Measurements from ENCODE around the gene MRPL36. TPM values are rescaled to one million over a fixed set of nuclear protein-coding genes. Genes with fewer than 3 reads are reported as not detected.

MRPL36 gene
- total RNA-seq, 1 donor from 2014 or later, result 29.4 TPM

- peak; percentile 26 for ATAC-seq
- Histone ChIP-seq H3K4me1 (no peaks in the 10 kb centered on the region), H3K9me3 (no peaks in the 10 kb centered on the region), H3K36me3 (no peaks in the 10 kb centered on the region), H3K4me3 (no peak overlapping the region), H3K27me3 (peaks cover 3% of the 10 kb centered on the region), H3K27ac (no peak overlapping the region)
- intact Hi-C loops (cut with DNase I), result no loop called here
- DNase-seq, result peak; percentile 62
- TF ChIP-seq CTCF (IDR thresholded peaks at IDR 0.05), result no peak
These were observed 22.1 kb downstream of the MRPL36 start for GRCh38 chr5:1777281-1778137.

GRCh38 chr5:1776831-1777230 lies 22.8 kb downstream of the MRPL36 start:
- intact Hi-C loops (cut with DNase I), result no loop called here
- DNase-seq (no peak), ATAC-seq (peak; percentile 12)
- H3K36me3 ChIP-seq, result no peaks in the 10 kb centered on the region
- H3K27ac ChIP-seq, result no peak overlapping the region
- H3K27me3 ChIP-seq, result peaks cover 3% of the 10 kb centered on the region
- H3K4me3 ChIP-seq, result no peak overlapping the region
- H3K4me1 ChIP-seq, result no peaks in the 10 kb centered on the region
- no peaks in the 10 kb centered on the region for H3K9me3 ChIP-seq
- no peak for TF ChIP-seq CTCF (IDR thresholded peaks at IDR 0.05)

- no peak for TF ChIP-seq CTCF (IDR thresholded peaks at IDR 0.05)
- Histone ChIP-seq H3K9me3 (no peaks in the 10 kb centered on the region), H3K4me3 (no peak overlapping the region), H3K4me1 (no peaks in the 10 kb centered on the region), H3K27me3 (peaks cover 18% of the 10 kb centered on the region), H3K27ac (no peak overlapping the region), H3K36me3 (no peaks in the 10 kb centered on the region)
- ATAC-seq, result no peak
- DNase-seq, result no peak
- intact Hi-C loops (cut with DNase I), result no loop called here
These were observed 27.0 kb downstream of the MRPL36 start for GRCh38 chr5:1772634-1773033.

- peaks cover 21% of the 10 kb centered on the region for H3K27me3 ChIP-seq
- no peak for TF ChIP-seq CTCF (IDR thresholded peaks at IDR 0.05)
- ATAC-seq (no peak), DNase-seq (no peak)
- intact Hi-C loops (cut with DNase I), result no loop called here
- no peaks in the 10 kb centered on the region for H3K9me3 ChIP-seq
- H3K4me3 ChIP-seq, result no peak overlapping the region
- H3K27ac ChIP-seq, result no peak overlapping the region
- no peaks in the 10 kb centered on the region for H3K36me3 ChIP-seq
- H3K4me1 ChIP-seq, result no peaks in the 10 kb centered on the region
These were observed 28.2 kb downstream of the MRPL36 start for GRCh38 chr5:1771149-1772065.

GRCh38 chr5:1770443-1770802 lies 29.2 kb downstream of the MRPL36 start:
- Histone ChIP-seq H3K27me3 (peaks cover 21% of the 10 kb centered on the region), H3K9me3 (no peaks in the 10 kb centered on the region), H3K27ac (no peak overlapping the region), H3K36me3 (no peaks in the 10 kb centered on the region), H3K4me1 (no peaks in the 10 kb centered on the region), H3K4me3 (no peak overlapping the region)
- DNase-seq (no peak), ATAC-seq (no peak)
- TF ChIP-seq CTCF (IDR thresholded peaks at IDR 0.05), result no peak
- intact Hi-C loops (cut with DNase I), result no loop called here
